Fibroblast of lung (primary cell): ENCODE measurements around the gene PDS5B. TPM values are rescaled to one million over a fixed set of nuclear protein-coding genes. Genes with fewer than 3 reads are reported as not detected.

Source experiments
- DNase-seq, 2 donors: peaks; one replicate each; pipeline versions ENCODE4 v3.0.0 to v3.0.0-alpha.2; 2010; ENCODE audit warnings: low read depth in 2 of 2
- H2AFZ ChIP-seq: 2 replicates; pipeline ENCODE4 v1.5.1; 2012; ENCODE audit warnings: low read length, control low read depth, inconsistent platforms
- H3K27ac ChIP-seq: 2 replicates; pipeline ENCODE4 v1.5.1; 2011; ENCODE audit warnings: low read length, control low read depth; ENCODE audit not compliant: insufficient read depth
- H3K27me3 ChIP-seq: 2 replicates; pipeline ENCODE4 v1.5.1; 2011; ENCODE audit warnings: mild to moderate bottlenecking, low read length; ENCODE audit not compliant: control insufficient read depth, insufficient read depth
- H3K36me3 ChIP-seq: 2 replicates; pipeline ENCODE4 v1.5.1; 2011; ENCODE audit warnings: low read length; ENCODE audit not compliant: control insufficient read depth, insufficient read depth
- H3K4me1 ChIP-seq: 2 replicates; pipeline ENCODE4 v1.5.1; 2011; ENCODE audit warnings: low read length; ENCODE audit not compliant: control insufficient read depth, insufficient read depth; ENCODE audit errors: extremely low read depth
- H3K4me2 ChIP-seq: 2 replicates; pipeline ENCODE4 v1.5.1; 2011; ENCODE audit warnings: low read length, control low read depth; ENCODE audit not compliant: insufficient read depth; ENCODE audit errors: extremely low read depth
- H3K4me3 ChIP-seq, 4 experiments: fragments of 200-600 bp in 1 of 4; sonication (generic) in 1 of 4; replicated peaks in 1 of 4; 2 replicates each; pipeline ENCODE4 v1.5.1; 2011 to 2016; ENCODE audit warnings: low read length in 4 of 4, low read depth in 3 of 4, mild to moderate bottlenecking in 3 of 4, control low read depth in 2 of 4, inconsistent platforms in 1 of 4, mixed read lengths in 1 of 4; ENCODE audit not compliant: insufficient read depth in 1 of 4; ENCODE audit errors: control extremely low read depth in 1 of 4
- H3K79me2 ChIP-seq: 2 replicates; pipeline ENCODE4 v1.5.1; 2012; ENCODE audit warnings: mild to moderate bottlenecking, low read length, inconsistent platforms; ENCODE audit not compliant: control insufficient read depth, insufficient read depth
- H3K9ac ChIP-seq: 2 replicates; pipeline ENCODE4 v1.5.1; 2011; ENCODE audit warnings: mild to moderate bottlenecking, low read length, control low read depth; ENCODE audit not compliant: insufficient read depth
- H3K9me3 ChIP-seq: 2 replicates; pipeline ENCODE4 v1.5.1; 2012; ENCODE audit warnings: low read depth, low read length; ENCODE audit not compliant: control insufficient read depth, insufficient read depth
- H4K20me1 ChIP-seq: 2 replicates; pipeline ENCODE4 v1.5.1; 2011; ENCODE audit warnings: low read length; ENCODE audit not compliant: control insufficient read depth, insufficient read depth; ENCODE audit errors: extremely low read depth
- EZH2 ChIP-seq: IDR thresholded peaks from 2 replicates; pipeline ENCODE4 v1.5.1; 2012; ENCODE audit warnings: low read length, control low read depth, mild to moderate bottlenecking; ENCODE audit errors: missing control alignments
- polyA plus RNA-seq, 2 donors: library from polyadenylated mRNA; depleted of rRNA in 1 of 2; stranded (reverse) in 1 of 2; unstranded in 1 of 2; fragments of >200 nt; gene quantifications; 2 replicates each; pipeline ENCODE4 v1.2.1, GENCODE V29; 2011 to 2012; ENCODE audit warnings: missing spikeins in 1 of 2
- total RNA-seq: library from RNA; depleted of rRNA; stranded (reverse); fragments of >200 nt; gene quantifications from 2 replicates; pipeline ENCODE4 v1.2.1, GENCODE V29; 2014
- TF ChIP-seq, protein P1 (sequence below), 2 donors: IDR thresholded peaks in 1 of 2; conservative IDR thresholded peaks in 1 of 2; 1 replicate in 1 of 2; 2 replicates in 1 of 2; pipeline ENCODE4 v1.5.1; 2011 to 2012; ENCODE audit warnings: low read length in 2 of 2, control low read depth in 1 of 2, inconsistent platforms in 1 of 2, low read depth in 1 of 2, mild to moderate bottlenecking in 1 of 2

The PDS5B gene
- total and polyA plus RNA-seq, 2 donors (not counting 1 experiment from before 2014, with no cell fraction given) = 18.6 to 25.6 TPM

DNA sequence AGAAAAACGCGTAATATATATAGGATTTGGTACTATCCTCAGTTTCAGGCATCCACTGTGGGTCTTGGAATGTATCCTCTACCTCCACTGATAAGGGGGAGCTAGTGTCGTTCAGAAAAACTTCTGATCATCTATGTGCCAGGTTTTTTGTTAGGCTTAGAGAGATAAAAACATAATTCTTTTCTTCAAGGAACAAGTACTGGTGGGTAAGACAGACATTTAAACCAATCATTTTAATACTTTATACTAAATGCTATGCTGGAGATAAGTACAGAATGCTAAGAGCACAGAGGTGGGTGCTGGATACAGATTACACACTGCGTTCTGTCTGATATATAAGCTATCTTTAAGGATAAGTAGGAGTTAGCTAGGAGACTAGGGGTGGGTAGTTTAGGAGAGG is 166.1 kb downstream of the PDS5B start:
- Histone ChIP-seq H3K27me3 (no peaks in the 10 kb centered on the region), H4K20me1 (no peaks in the 10 kb centered on the region), H2AFZ (no peak overlapping the region), H3K79me2 (no peaks in the 10 kb centered on the region), H3K4me2 (no peak overlapping the region), H3K9ac (no peak overlapping the region), H3K4me3 (no peak overlapping the region), H3K27ac (no peak overlapping the region), H3K4me1 (no peaks in the 10 kb centered on the region), H3K9me3 (no peaks in the 10 kb centered on the region), H3K36me3 (no peaks in the 10 kb centered on the region)
- TF ChIP-seq EZH2 = no peak
- TF ChIP-seq, protein P1, sequence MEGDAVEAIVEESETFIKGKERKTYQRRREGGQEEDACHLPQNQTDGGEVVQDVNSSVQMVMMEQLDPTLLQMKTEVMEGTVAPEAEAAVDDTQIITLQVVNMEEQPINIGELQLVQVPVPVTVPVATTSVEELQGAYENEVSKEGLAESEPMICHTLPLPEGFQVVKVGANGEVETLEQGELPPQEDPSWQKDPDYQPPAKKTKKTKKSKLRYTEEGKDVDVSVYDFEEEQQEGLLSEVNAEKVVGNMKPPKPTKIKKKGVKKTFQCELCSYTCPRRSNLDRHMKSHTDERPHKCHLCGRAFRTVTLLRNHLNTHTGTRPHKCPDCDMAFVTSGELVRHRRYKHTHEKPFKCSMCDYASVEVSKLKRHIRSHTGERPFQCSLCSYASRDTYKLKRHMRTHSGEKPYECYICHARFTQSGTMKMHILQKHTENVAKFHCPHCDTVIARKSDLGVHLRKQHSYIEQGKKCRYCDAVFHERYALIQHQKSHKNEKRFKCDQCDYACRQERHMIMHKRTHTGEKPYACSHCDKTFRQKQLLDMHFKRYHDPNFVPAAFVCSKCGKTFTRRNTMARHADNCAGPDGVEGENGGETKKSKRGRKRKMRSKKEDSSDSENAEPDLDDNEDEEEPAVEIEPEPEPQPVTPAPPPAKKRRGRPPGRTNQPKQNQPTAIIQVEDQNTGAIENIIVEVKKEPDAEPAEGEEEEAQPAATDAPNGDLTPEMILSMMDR (conservative IDR thresholded peaks at IDR 0.05 in 1 of 2, IDR thresholded peaks at IDR 0.05 in 1 of 2; ENCODE audit: low read depth in 1 of 2, low read length in 2 of 2) = no peak
- no peak for DNase-seq

DNA sequence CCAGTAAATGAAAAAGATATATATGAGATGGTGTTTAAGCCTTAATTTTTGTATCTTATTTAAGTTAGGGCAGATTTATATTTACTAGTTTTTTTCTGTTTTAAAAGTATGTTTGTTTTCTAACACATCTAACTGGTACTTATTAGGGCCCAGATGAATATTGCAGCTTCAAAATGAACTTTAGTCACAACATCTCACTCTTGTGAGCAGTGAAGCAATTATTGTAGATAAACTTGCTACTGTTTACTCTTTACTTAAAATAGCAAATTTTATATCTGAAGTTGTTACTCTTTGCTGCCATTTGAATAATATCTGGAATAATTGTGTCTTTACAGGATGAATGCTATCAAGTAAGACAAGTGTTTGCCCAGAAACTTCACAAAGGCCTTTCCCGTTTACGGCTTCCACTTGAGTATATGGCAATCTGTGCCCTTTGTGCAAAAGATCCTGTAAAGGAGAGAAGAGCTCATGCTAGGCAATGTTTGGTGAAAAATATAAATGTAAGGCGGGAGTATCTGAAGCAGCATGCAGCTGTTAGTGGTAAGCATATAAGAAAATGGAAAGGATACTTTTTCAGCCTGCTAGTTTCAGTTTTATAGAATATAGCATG is 166.8 kb downstream of the PDS5B start:
- no peak overlapping the region for H3K4me3 ChIP-seq
- no peak overlapping the region for H2AFZ ChIP-seq
- TF ChIP-seq, protein P1 (conservative IDR thresholded peaks at IDR 0.05 in 1 of 2, IDR thresholded peaks at IDR 0.05 in 1 of 2; ENCODE audit: low read depth in 1 of 2, low read length in 2 of 2) = no peak
- no peak for TF ChIP-seq EZH2
- no peaks in the 10 kb centered on the region for H3K27me3 ChIP-seq
- no peak overlapping the region for H3K27ac ChIP-seq
- no peaks in the 10 kb centered on the region for H3K4me1 ChIP-seq
- H3K79me2 ChIP-seq = no peaks in the 10 kb centered on the region
- DNase-seq = no peak
- no peak overlapping the region for H3K4me2 ChIP-seq
- no peaks in the 10 kb centered on the region for H3K9me3 ChIP-seq
- no peaks in the 10 kb centered on the region for H3K36me3 ChIP-seq
- no peak overlapping the region for H3K9ac ChIP-seq
- H4K20me1 ChIP-seq = no peaks in the 10 kb centered on the region

DNA sequence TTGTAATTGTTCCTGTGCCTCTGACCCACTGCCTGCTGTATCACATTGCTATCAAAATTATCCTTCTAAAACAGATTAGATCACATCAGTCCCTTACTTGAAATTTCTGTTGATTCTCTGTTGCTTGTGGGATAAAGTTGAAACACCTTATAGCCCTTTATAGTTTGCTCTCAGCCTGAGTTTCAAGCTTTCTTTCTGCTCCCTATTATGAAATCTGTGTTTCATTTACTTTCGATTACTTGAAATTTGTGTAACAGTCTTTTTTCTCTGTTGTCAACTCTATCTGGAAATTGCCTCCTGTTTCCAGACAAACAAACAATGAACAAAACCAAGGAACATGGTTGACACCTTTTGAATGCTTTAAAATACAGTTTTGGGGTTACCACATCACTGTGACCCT is 167.9 kb downstream of the PDS5B start:
- no peak overlapping the region for H3K9ac ChIP-seq
- TF ChIP-seq, protein P1 (conservative IDR thresholded peaks at IDR 0.05 in 1 of 2, IDR thresholded peaks at IDR 0.05 in 1 of 2; ENCODE audit: low read depth in 1 of 2, low read length in 2 of 2) = no peak
- no peak for TF ChIP-seq EZH2
- no peaks in the 10 kb centered on the region for H4K20me1 ChIP-seq
- H3K36me3 ChIP-seq = no peaks in the 10 kb centered on the region
- H3K9me3 ChIP-seq = no peaks in the 10 kb centered on the region
- H3K27ac ChIP-seq = no peak overlapping the region
- no peak overlapping the region for H2AFZ ChIP-seq
- H3K27me3 ChIP-seq = no peaks in the 10 kb centered on the region
- no peak overlapping the region for H3K4me3 ChIP-seq
- H3K4me2 ChIP-seq = no peak overlapping the region
- DNase-seq = no peak
- H3K79me2 ChIP-seq = no peaks in the 10 kb centered on the region
- no peaks in the 10 kb centered on the region for H3K4me1 ChIP-seq
